ENCODE data around the gene RNU1-4.
"Not testable (repeated sequence)": the region's sequence is repeated elsewhere in the genome, so short reads cannot be mapped to it uniquely, and the experiment has no call there.

Gene RNU1-4

GRCh38 chr1:16719571-16720350 is 20.6 kb upstream of the RNU1-4 start:
- Histone ChIP-seq H3K27ac (ENCODE audit: low read depth, low read length, severe bottlenecking) (no peak overlapping the region), H3K4me3 (ENCODE audit: extremely low read depth, insufficient read depth, low read length, poor library complexity, severe bottlenecking) (no peak overlapping the region), H3K36me3 (ENCODE audit: control insufficient read depth, insufficient read depth, low read length) (no peaks in the 10 kb centered on the region), H3K9me3 (ENCODE audit: control insufficient read depth, low read length) (no peaks in the 10 kb centered on the region), H3K4me1 (ENCODE audit: control insufficient read depth, insufficient read depth, low read length, poor library complexity, severe bottlenecking) (peaks cover 4% of the 10 kb centered on the region)
- 90 to 92% methylated on average over 12 to 15 of the region's 16 CpGs for WGBS, 2 experiments (ENCODE audit: insufficient coverage in 2 of 2)

GRCh38 chr1:16720351-16721223 is 19.7 kb upstream of the RNU1-4 start:
- Histone ChIP-seq H3K9me3 (ENCODE audit: control insufficient read depth, low read length) (no peaks in the 10 kb centered on the region), H3K36me3 (ENCODE audit: control insufficient read depth, insufficient read depth, low read length) (no peaks in the 10 kb centered on the region), H3K4me3 (ENCODE audit: extremely low read depth, insufficient read depth, low read length, poor library complexity, severe bottlenecking) (no peak overlapping the region), H3K27ac (ENCODE audit: low read depth, low read length, severe bottlenecking) (no peak overlapping the region), H3K4me1 (ENCODE audit: control insufficient read depth, insufficient read depth, low read length, poor library complexity, severe bottlenecking) (peaks cover 4% of the 10 kb centered on the region)
- 90 to 92% methylated on average over 10 of the region's 13 CpGs for WGBS, 2 experiments (ENCODE audit: insufficient coverage in 2 of 2)

GRCh38 chr1:16721871-16722641 is 18.3 kb upstream of the RNU1-4 start:
- H3K4me3 ChIP-seq (ENCODE audit: extremely low read depth, insufficient read depth, low read length, poor library complexity, severe bottlenecking) = no peak overlapping the region
- no peaks in the 10 kb centered on the region for H3K36me3 ChIP-seq (ENCODE audit: control insufficient read depth, insufficient read depth, low read length)
- no peaks in the 10 kb centered on the region for H3K9me3 ChIP-seq (ENCODE audit: control insufficient read depth, low read length)
- H3K27ac ChIP-seq (ENCODE audit: low read depth, low read length, severe bottlenecking) = no peak overlapping the region
- H3K4me1 ChIP-seq (ENCODE audit: control insufficient read depth, insufficient read depth, low read length, poor library complexity, severe bottlenecking) = peaks cover 4% of the 10 kb centered on the region
- 87 to 88% methylated on average over 9 to 10 of the region's 11 CpGs for WGBS, 2 experiments (ENCODE audit: insufficient coverage in 2 of 2)

GRCh38 chr1:16724718-16725438 is 15.4 kb upstream of the RNU1-4 start:
- H3K36me3 ChIP-seq (ENCODE audit: control insufficient read depth, insufficient read depth, low read length) = no peaks in the 10 kb centered on the region
- H3K4me3 ChIP-seq (ENCODE audit: extremely low read depth, insufficient read depth, low read length, poor library complexity, severe bottlenecking) = no peak overlapping the region
- 94 to 96% methylated on average over 45 of the region's 45 CpGs for WGBS, 2 experiments (ENCODE audit: insufficient coverage in 2 of 2)
- peaks cover 4% of the 10 kb centered on the region for H3K9me3 ChIP-seq (ENCODE audit: control insufficient read depth, low read length)
- H3K27ac ChIP-seq (ENCODE audit: low read depth, low read length, severe bottlenecking) = peak overlapping the region; percentile 11
- no peaks in the 10 kb centered on the region for H3K4me1 ChIP-seq (ENCODE audit: control insufficient read depth, insufficient read depth, low read length, poor library complexity, severe bottlenecking)

- H3K36me3 ChIP-seq (ENCODE audit: control insufficient read depth, insufficient read depth, low read length); H3K4me1 ChIP-seq (ENCODE audit: control insufficient read depth, insufficient read depth, low read length, poor library complexity, severe bottlenecking); H3K4me3 ChIP-seq (ENCODE audit: extremely low read depth, insufficient read depth, low read length, poor library complexity, severe bottlenecking); H3K9me3 ChIP-seq (ENCODE audit: control insufficient read depth, low read length): not testable (repeated sequence)
- H3K27ac ChIP-seq (ENCODE audit: low read depth, low read length, severe bottlenecking) = peak overlapping the region; percentile 11
- 82 to 88% methylated on average over 8 to 9 of the region's 10 CpGs for whole genome bisulfite sequencing, 2 experiments (ENCODE audit: insufficient coverage in 2 of 2)
These were observed 14.7 kb upstream of the RNU1-4 start for GRCh38 chr1:16725439-16726245.

GRCh38 chr1:16727190-16728111 is 12.9 kb upstream of the RNU1-4 start:
- H3K36me3 ChIP-seq (ENCODE audit: control insufficient read depth, insufficient read depth, low read length) = no peaks in the 10 kb centered on the region
- WGBS, 2 experiments (ENCODE audit: insufficient coverage in 2 of 2) = 86 to 88% methylated on average over 40 to 42 of the region's 42 CpGs
- no peak overlapping the region for H3K27ac ChIP-seq (ENCODE audit: low read depth, low read length, severe bottlenecking)
- H3K4me3 ChIP-seq (ENCODE audit: extremely low read depth, insufficient read depth, low read length, poor library complexity, severe bottlenecking) = no peak overlapping the region
- H3K9me3 ChIP-seq (ENCODE audit: control insufficient read depth, low read length) = peaks cover 4% of the 10 kb centered on the region
- H3K4me1 ChIP-seq (ENCODE audit: control insufficient read depth, insufficient read depth, low read length, poor library complexity, severe bottlenecking) = no peaks in the 10 kb centered on the region

GRCh38 chr1:16728243-16728949 is 11.9 kb upstream of the RNU1-4 start:
- H3K9me3 ChIP-seq (ENCODE audit: control insufficient read depth, low read length); H3K4me1 ChIP-seq (ENCODE audit: control insufficient read depth, insufficient read depth, low read length, poor library complexity, severe bottlenecking); H3K4me3 ChIP-seq (ENCODE audit: extremely low read depth, insufficient read depth, low read length, poor library complexity, severe bottlenecking); H3K27ac ChIP-seq (ENCODE audit: low read depth, low read length, severe bottlenecking); H3K36me3 ChIP-seq (ENCODE audit: control insufficient read depth, insufficient read depth, low read length): not testable (repeated sequence)
- WGBS, 2 experiments (ENCODE audit: insufficient coverage in 2 of 2) = 84 to 86% methylated on average over 11 to 16 of the region's 24 CpGs

- not testable (repeated sequence) for H3K36me3 ChIP-seq (ENCODE audit: control insufficient read depth, insufficient read depth, low read length); H3K4me1 ChIP-seq (ENCODE audit: control insufficient read depth, insufficient read depth, low read length, poor library complexity, severe bottlenecking); H3K9me3 ChIP-seq (ENCODE audit: control insufficient read depth, low read length); H3K27ac ChIP-seq (ENCODE audit: low read depth, low read length, severe bottlenecking); H3K4me3 ChIP-seq (ENCODE audit: extremely low read depth, insufficient read depth, low read length, poor library complexity, severe bottlenecking)
- WGBS, 2 experiments (ENCODE audit: insufficient coverage in 2 of 2) = no CpG with 5 or more reads among the region's 5 CpGs
These were observed 7.9 kb upstream of the RNU1-4 start for GRCh38 chr1:16732254-16732896.
